ENCODE results near the gene SORL1.

Gene SORL1

GRCh38 chr11:121455115-121455514 lies 3.0 kb downstream of the SORL1 start:
- no peak for DNase-seq

DNA sequence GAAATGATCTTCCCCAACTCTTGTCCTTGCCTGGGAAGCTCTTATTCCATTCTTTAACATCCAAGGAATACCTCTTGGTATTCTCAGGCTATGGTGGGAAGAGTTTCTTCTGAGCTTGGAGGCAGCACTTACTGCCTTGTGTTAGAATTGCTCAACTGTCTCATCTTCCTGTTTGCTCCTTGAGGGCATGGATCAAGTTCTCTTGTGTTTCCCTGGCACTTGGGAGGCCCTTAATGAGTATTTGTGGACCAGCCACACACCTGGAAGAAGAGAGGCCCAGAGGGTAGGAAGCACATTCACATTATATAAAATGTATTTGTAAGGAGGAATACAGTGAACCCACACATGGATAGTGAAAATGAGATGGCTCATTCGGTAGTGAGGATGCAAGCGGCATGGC lies 4.0 kb downstream of the SORL1 start:
- DNase-seq = no peak

DNA sequence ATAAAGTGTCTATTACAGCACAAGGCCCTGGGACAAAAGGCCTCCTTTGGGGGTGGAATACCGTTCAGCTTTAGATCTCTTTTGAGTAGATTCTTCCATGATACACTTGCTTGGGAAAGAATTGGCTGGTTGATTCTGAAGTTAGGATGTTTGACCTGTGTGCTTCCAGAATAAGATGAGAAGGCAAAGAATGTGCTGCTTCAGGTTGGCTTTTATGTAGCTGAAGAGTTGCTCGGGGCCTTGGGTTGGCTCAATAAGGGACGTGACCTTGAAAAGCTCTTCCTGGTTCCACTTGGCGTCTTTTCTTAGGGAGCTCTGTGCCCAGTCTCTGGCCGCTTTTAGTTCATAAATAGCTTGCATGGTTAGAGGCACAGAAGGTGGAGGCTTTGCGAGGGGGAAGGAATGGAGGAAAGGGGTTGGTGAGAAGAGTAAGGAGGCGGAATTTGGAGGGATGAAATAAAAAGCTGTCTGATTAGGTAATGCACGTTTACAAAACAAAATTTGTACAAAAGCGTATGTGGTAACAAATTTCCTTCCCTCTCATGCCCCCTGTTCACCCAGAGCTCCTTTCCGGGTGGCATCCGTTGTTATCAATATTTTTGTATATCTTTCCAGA lies 4.8 kb downstream of the SORL1 start:
- no peak for DNase-seq

DNA sequence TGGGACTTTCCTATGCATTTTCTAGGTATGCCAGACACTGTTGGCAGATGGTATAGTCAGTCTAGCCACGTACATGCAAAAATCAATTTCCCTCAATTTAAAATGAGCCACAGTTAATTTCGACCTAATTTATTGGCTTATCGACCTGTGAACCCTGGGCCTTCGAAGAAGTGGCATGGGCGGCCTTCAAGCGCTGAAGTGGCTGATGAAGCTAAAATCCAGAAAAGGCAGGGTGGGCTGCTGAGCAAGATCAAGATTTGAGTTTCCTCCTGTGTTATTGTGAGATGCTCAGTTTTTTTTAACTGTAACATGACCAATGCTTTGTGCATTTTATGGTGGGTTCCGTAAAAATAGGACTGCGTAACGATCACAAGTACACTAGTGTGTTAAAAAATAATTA lies 6.4 kb downstream of the SORL1 start:
- no peak for DNase-seq

- no peak for DNase-seq
Measured at GRCh38 chr11:121459413-121460017, 7.4 kb downstream of the SORL1 start.

- DNase-seq = no peak
Measured at GRCh38 chr11:121460941-121461514, 8.9 kb downstream of the SORL1 start.

GRCh38 chr11:121461843-121462242 lies 9.7 kb downstream of the SORL1 start:
- DNase-seq = no peak

DNA sequence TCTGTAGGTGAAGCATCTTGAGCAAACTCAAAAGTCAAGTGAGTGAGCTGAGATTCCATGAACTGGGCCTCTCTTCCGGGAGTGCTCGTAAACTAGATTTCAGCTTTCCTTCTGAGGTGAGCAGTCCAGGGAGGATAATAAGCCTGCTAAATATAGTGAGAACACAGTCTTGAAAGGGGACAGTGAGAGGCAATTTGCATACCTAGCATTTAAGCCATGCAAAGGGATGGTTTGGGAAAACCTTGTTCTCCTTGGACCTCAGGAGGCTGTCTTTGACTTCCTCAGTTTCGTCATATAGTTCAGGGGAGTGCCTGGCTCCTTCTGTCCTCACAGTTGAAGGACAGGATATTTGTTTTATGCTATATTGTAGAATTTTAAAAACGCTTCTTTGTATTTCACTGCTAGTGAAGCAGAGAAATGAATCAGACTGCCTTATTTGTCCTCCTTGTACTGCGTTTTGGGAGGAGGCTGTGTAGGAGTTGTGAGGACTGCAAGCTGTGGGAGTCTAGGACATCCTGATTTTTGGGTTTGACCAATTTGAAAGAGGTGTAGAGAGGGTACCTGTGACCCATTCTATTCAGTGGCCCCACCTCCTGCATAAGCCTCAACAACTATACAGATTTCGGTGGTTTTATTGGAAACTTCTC lies 11.7 kb downstream of the SORL1 start:
- no peak for DNase-seq

- DNase-seq = no peak
Measured at GRCh38 chr11:121464352-121464946, 12.3 kb downstream of the SORL1 start.

GRCh38 chr11:121465709-121466062 lies 13.6 kb downstream of the SORL1 start:
- DNase-seq = no peak

GRCh38 chr11:121466063-121466794 lies 14.1 kb downstream of the SORL1 start:
- DNase-seq = no peak

GRCh38 chr11:121467471-121467870 lies 15.4 kb downstream of the SORL1 start:
- no peak for DNase-seq

DNA sequence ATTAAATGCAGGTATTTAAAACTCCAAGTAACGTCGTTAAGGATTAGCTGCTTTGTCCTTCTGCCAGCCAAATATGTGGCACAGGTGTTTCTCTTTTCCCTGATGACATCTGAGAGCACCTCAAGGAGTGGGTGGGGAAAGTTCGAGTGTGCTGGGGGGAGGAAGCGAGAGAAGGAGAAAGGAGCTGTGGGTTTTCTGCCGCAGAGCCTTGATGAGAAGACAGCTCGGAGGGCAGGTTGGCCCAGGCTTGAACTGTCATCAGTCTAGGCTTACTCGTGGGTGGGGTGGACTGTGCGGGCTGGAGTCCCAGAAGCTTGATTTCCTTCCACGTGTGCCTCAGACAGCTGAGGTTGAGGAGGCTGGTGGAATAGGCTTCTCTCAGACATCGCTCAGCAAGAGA lies 15.9 kb downstream of the SORL1 start:
- DNase-seq = no peak

GRCh38 chr11:121469910-121470309 lies 17.8 kb downstream of the SORL1 start:
- no peak for DNase-seq

GRCh38 chr11:121471167-121471566 lies 19.1 kb downstream of the SORL1 start:
- DNase-seq = no peak

DNA sequence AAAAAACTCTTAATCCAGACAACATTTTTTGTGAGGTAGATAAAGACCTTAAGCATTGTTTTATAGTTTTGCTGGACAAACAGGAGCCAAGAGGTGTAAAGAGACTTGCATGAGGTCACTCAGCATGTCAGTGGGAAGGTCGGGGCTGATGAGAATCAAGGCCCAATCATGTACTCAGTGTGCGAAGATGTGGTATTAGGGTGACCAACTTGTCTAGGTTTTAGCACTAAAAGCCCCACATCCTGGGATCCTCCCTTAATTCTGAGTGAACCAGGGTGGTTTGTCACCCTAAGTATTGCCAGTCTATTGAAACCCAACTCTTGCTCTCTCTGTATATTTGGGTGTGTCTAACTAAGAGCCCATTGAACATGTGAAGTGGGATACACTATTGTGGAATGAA lies 20.2 kb downstream of the SORL1 start:
- no peak for DNase-seq

GRCh38 chr11:121473064-121473777 lies 21.1 kb downstream of the SORL1 start:
- DNase-seq = no peak

GRCh38 chr11:121474680-121475079 lies 22.6 kb downstream of the SORL1 start:
- no peak for DNase-seq

DNA sequence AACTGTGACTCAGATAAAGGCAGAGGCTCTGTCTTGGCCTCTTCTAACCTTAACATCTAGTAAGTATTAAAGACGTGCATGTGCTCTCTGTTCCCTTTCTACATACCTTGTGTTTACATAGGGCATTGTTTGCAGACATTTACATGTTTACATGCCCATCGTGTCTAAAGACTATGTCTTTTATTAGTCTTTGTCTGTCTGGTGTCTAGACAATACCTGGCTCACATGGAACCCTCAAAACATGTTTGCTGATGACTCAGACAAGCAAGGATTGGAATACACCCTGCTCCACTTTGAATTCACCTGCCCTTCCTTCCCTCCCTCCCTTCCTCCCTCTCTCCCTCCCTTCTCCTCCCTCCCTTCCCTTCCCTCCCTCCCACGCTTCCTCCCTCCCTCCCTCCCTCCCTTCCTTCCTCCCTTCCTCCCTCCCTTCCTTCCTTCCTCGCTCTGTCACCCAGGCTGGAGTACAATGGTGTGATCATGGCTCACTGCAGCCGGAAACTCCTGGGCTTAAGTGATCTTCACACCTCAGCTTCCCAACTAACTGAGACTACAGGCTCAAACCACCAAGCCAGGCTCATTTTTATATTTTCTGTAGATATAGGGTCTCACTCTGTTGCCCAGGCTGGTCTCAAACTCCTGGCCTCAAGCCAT lies 24.4 kb downstream of the SORL1 start:
- no peak for DNase-seq

DNA sequence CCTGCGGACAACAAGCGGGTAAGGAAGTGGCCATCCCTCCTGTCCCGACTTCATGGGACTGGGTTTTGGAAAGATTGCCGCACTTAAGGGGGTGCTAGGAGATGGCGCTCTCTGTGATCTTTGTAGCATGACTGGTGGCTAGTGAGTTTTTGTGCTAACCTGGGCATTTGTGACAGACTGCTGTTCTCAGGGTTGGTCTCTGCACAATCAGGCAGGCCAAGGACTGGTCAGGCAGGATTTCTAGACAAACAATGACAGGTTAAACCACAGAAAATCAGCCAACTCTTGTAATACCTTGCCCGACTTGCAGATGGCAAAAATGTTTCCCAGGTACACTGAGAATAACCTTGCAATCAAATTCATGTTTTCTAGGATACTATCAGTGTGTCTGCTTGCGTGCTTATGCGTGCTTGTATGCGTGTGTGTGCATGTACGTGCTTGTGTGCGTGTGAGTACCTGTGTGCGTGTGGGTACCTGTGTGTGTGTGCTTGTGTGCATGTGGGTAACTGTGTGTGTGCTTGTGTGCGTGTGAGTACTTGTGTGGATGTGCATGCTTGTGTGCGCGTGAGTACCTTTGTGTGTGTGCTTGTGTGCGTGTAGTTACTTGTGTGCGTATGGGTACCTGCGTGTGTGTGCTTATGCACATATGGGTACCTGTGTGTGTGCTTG lies 26.2 kb downstream of the SORL1 start:
- DNase-seq = no peak
